GM12878 (cell line): ENCODE measurements around the gene CILP2. TPM values are rescaled to one million over a fixed set of nuclear protein-coding genes. Genes with fewer than 3 reads are reported as not detected.

Experiments used
- ATAC-seq: fragments of 200-7000 bp; cut with Tn5 transposase; 3 replicates; pipeline ENCODE4 v1.9.1; 2020; ENCODE audit warnings: mild to moderate bottlenecking, moderate library complexity
- BruUV-seq: library from RNA; stranded (reverse); fragments of 400-500 nt; replicated peaks from 2 replicates; lab custom pipeline; 2021; lab: Mats Ljungman, UMichigan
- CTCF ChIA-PET: fragments of 300-600 bp; sonication (Branson Sonifier 250); formaldehyde crosslinking; extraction: SDS; loops from one replicate; lab custom pipeline; 2021; ENCODE audit warnings: inconsistent platforms; lab: Yijun Ruan, JAX
- POLR2A ChIA-PET: fragments of 350-600 bp; formaldehyde crosslinking; extraction: SDS; loops from one replicate; lab custom pipeline; 2021; ENCODE audit warnings: inconsistent platforms; lab: Charles Lee
- RAD21 ChIA-PET: fragments of 300-600 bp; sonication (Branson Sonifier 250); formaldehyde crosslinking; loops from one replicate; lab custom pipeline; 2023; ENCODE audit warnings: antibody characterized with exemption; ENCODE audit not compliant: unreplicated experiment; lab: Charles Lee
- SMC1A ChIA-PET: fragments of 300-600 bp; sonication (Branson Sonifier 250); formaldehyde crosslinking; loops from one replicate; lab custom pipeline; 2023; ENCODE audit not compliant: unreplicated experiment, uncharacterized antibody; lab: Charles Lee
- DNase-seq: peaks from one replicate; pipeline ENCODE4 v3.0.0-alpha.2; 2011; ENCODE audit warnings: low read depth, low spot score
- FAIRE-seq: peaks from 3 replicates; lab custom pipeline; 2011; peaks lifted over from hg19 to GRCh38; lab: Jason Lieb, UNC
- H2AFZ ChIP-seq: 2 replicates; pipeline ENCODE4 v1.6.0; 2011; ENCODE audit warnings: low read depth, low read length, control low read depth; ENCODE audit not compliant: control insufficient read depth
- H3K27ac ChIP-seq: 2 replicates; pipeline ENCODE4 v1.5.1; 2011; ENCODE audit warnings: control low read depth; ENCODE audit not compliant: control insufficient read depth, insufficient read depth
- H3K27me3 ChIP-seq, 2 experiments: replicated peaks in 1 of 2; 2 replicates each; pipeline versions ENCODE4 v1.6.0 to v1.6.1; 2011; ENCODE audit warnings: low read length in 1 of 2; ENCODE audit not compliant: control insufficient read depth in 2 of 2, insufficient read depth in 2 of 2
- H3K36me3 ChIP-seq, 2 experiments: 2 replicates each; pipeline ENCODE4 v1.5.1; 2011; ENCODE audit warnings: low read length in 1 of 2; ENCODE audit not compliant: control insufficient read depth in 2 of 2, insufficient read depth in 2 of 2
- H3K4me1 ChIP-seq: 2 replicates; pipeline ENCODE4 v1.6.1; 2011; ENCODE audit warnings: mild to moderate bottlenecking, low read length, moderate library complexity, mixed read lengths; ENCODE audit not compliant: control insufficient read depth, insufficient read depth
- H3K4me2 ChIP-seq: 2 replicates; pipeline ENCODE4 v1.6.0; 2011; ENCODE audit warnings: control low read depth; ENCODE audit not compliant: control insufficient read depth, insufficient read depth
- H3K4me3 ChIP-seq: fragments of 200-600 bp; sonication (generic); 2 replicates; pipeline ENCODE4 v1.5.1; 2016
- H3K79me2 ChIP-seq: 2 replicates; pipeline ENCODE4 v1.6.0; 2011; ENCODE audit warnings: low read length; ENCODE audit not compliant: control insufficient read depth, insufficient read depth
- H3K9ac ChIP-seq: 2 replicates; pipeline ENCODE4 v1.8.0; 2011; ENCODE audit warnings: low read length, control low read depth, mixed read lengths; ENCODE audit not compliant: control insufficient read depth, insufficient read depth
- H3K9me3 ChIP-seq: replicated peaks from 3 replicates; pipeline ENCODE4 v1.5.1; 2011; ENCODE audit warnings: mild to moderate bottlenecking, low read length; ENCODE audit not compliant: control insufficient read depth, insufficient read depth
- H4K20me1 ChIP-seq: 2 replicates; pipeline ENCODE4 v1.6.0; 2011; ENCODE audit not compliant: control insufficient read depth, insufficient read depth
- BHLHE40 ChIP-seq, 2 experiments: fragments of 450-650 bp in 1 of 2; IDR thresholded peaks; 2 replicates each; pipeline ENCODE4 v1.6.1; 2011 to 2017; ENCODE audit warnings: low read depth in 2 of 2, borderline replicate concordance in 1 of 2, improper control_type of control experiment in 1 of 2, low read length in 1 of 2, mild to moderate bottlenecking in 1 of 2
- DPF2 ChIP-seq: fragments of 450-650 bp; IDR thresholded peaks from 2 replicates; pipeline ENCODE4 v1.6.1; 2017; ENCODE audit warnings: mild to moderate bottlenecking
- HDGF ChIP-seq: fragments of 450-650 bp; IDR thresholded peaks from 2 replicates; pipeline ENCODE4 v1.6.1; 2016; ENCODE audit warnings: antibody characterized with exemption
- IRF4 ChIP-seq: IDR thresholded peaks from 2 replicates; pipeline ENCODE4 v1.6.1; 2011; ENCODE audit warnings: low read depth, low read length
- NR2F1 ChIP-seq: fragments of 450-650 bp; conservative IDR thresholded peaks from 2 replicates; pipeline ENCODE4 v1.6.1; 2017; ENCODE audit warnings: mild to moderate bottlenecking
- PAX5 ChIP-seq: IDR thresholded peaks from 2 replicates; pipeline ENCODE4 v1.6.1; 2011; ENCODE audit warnings: low read depth, low read length, borderline replicate concordance
- PAX8 ChIP-seq: fragments of 450-650 bp; IDR thresholded peaks from 2 replicates; pipeline ENCODE4 v1.6.1; 2017; ENCODE audit warnings: mild to moderate bottlenecking, moderate library complexity
- ZNF384 ChIP-seq: IDR thresholded peaks from 2 replicates; pipeline ENCODE4 v1.6.1; 2012; ENCODE audit warnings: low read depth, mild to moderate bottlenecking, low read length, improper control_type of control experiment, borderline replicate concordance
- WGBS: methylation state at CpG from one replicate; pipeline ENCODE4 v1.1.6; 2016; ENCODE audit warnings: low lambda C conversion rate; ENCODE audit not compliant: insufficient replicate concordance, insufficient coverage; ENCODE audit errors: missing lambda C conversion rate; 5-methylcytosine and 5-hydroxymethylcytosine counted together
- in situ Hi-C: fragments of 300-500 bp; cut with MboI; formaldehyde crosslinking; loops from 9 replicates; pipeline ENCODE4 v1.14.3; 2018; ENCODE audit warnings: mixed read lengths
- intact Hi-C: fragments of 100-400 bp; cut with micrococcal nuclease; formaldehyde crosslinking; loops from one replicate; pipeline ENCODE4 v1.14.2; 2022; ENCODE audit not compliant: unreplicated experiment
- polyA plus RNA-seq, 11 experiments: library from polyadenylated mRNA; depleted of rRNA in 4 of 11; unstranded in 6 of 11; stranded (reverse) in 5 of 11; fragments of >200 nt; fragmentation: Nextera tagmentation in 4 of 11; fragmentation: Illumina TruSeq in 1 of 11; extraction: Ambion mirVana in 4 of 11; extraction: Trizol in 1 of 11; gene quantifications; 1 replicate in 1 of 11; 2 replicates in 10 of 11; pipeline versions ENCODE4 v1.2.1 to v1.2.3, GENCODE V29; 2011 to 2016; ENCODE audit warnings: inconsistent platforms in 2 of 11, missing spikeins in 2 of 11, low read depth in 1 of 11
- total RNA-seq, 4 experiments: library from RNA; depleted of rRNA in 3 of 4; stranded (reverse); fragments of >200 nt in 3 of 4; fragmentation: Illumina TruSeq in 1 of 4; extraction: Trizol in 1 of 4; gene quantifications; 2 replicates each; pipeline versions ENCODE4 v1.2.1 to v1.2.3, GENCODE V29; 2013 to 2021

CILP2 gene
- total and polyA plus RNA-seq, 10 of the 15 experiments (the other 5 are each of a cell fraction or from before 2014, with no cell fraction given), result 0.05 to 0.08 (median 0.06) TPM; not detected in 6

- Histone ChIP-seq H3K4me2 (no peak overlapping the region), H3K4me1 (no peaks in the 10 kb centered on the region), H3K9me3 (no peaks in the 10 kb centered on the region), H4K20me1 (no peaks in the 10 kb centered on the region), H3K79me2 (no peaks in the 10 kb centered on the region), H3K27ac (no peak overlapping the region), H3K9ac (no peak overlapping the region), H3K27me3 (no peaks in the 10 kb centered on the region), H2AFZ (no peak overlapping the region), H3K4me3 (no peak overlapping the region), H3K36me3 (peaks cover 0 to 1% of the 10 kb centered on the region in 2 experiments; a peak in 3 of 4 replicates)
- ChIA-PET CTCF (interaction anchor here (0.8 to 0.9 kb wide), 2 partner anchors 10 to 25 kb away, joined by 3 read pairs; no protein-coding TSS in a partner anchor), POLR2A (interaction anchor here (0.6 to 1.1 kb wide), 3 partner anchors 33 to 354 kb away, joined by 3 to 5 read pairs (median 3); no protein-coding TSS in a partner anchor), SMC1A (interaction anchor here (1.5 kb wide), 1 partner anchor 54 kb away, joined by 4 read pairs; no protein-coding TSS in a partner anchor), RAD21 (interaction anchor here (0.7 to 1.0 kb wide), 2 partner anchors 86 to 305 kb away, joined by 3 to 5 read pairs; partner anchors contain the start of gene GMIP)
- DNase-seq (no peak), ATAC-seq (peak; percentile 73), FAIRE-seq (no peak)
- no TSS peak for BruUV-seq
- intact Hi-C loops (loop anchor here (5.0 kb wide), 1 partner anchor 84 kb away; the partner anchor contains the start of gene GMIP), in situ Hi-C loops (no loop called here)
- 65% methylated on average over 14 of the region's 15 CpGs for WGBS
- TF ChIP-seq IRF4 (no peak), HDGF (0 out of 2 replicates have a peak, but pooled peaks have one; percentile 53), DPF2 (0 out of 2 replicates have a peak, but pooled peaks have one; percentile 5), PAX5 (0 out of 2 replicates have a peak, but pooled peaks have one; percentile 18), BHLHE40 (IDR thresholded peaks at IDR 0.05; ENCODE audit: borderline replicate concordance in 1 of 2, low read depth in 2 of 2, low read length in 1 of 2) (no peak), ZNF384 (no peak), PAX8 (no peak), NR2F1 (0 out of 2 replicates have a peak, but pooled peaks have one; percentile 11)
Observed at GRCh38 chr19:19558055-19558454, 20.0 kb downstream of the CILP2 start.
